ENCODE measurements around the gene SPATA9. TPM values are rescaled to one million over a fixed set of nuclear protein-coding genes. Genes with fewer than 3 reads are reported as not detected.

Gene SPATA9
- total and polyA plus RNA-seq, 2 of the 13 experiments (the other 11 are each of a cell fraction or from before 2014, with no cell fraction given): not detected

- TF ChIP-seq ZNF142 (CRISPR knock-in tag; IDR thresholded peaks at IDR 0.05) (no peak), ZC3H4 (CRISPR knock-in tag; IDR thresholded peaks at IDR 0.05; ENCODE audit: borderline replicate concordance) (no peak), TCF12 (IDR thresholded peaks at IDR 0.05) (no peak), TCF12 (CRISPR knock-in tag; IDR thresholded peaks at IDR 0.05) (no peak), NPAS2 (CRISPR knock-in tag; IDR thresholded peaks at IDR 0.05; ENCODE audit: borderline replicate concordance) (no peak), ATF1 (CRISPR knock-in tag; IDR thresholded peaks at IDR 0.05) (no peak), KDM3A (CRISPR knock-in tag; IDR thresholded peaks at IDR 0.05; ENCODE audit: low read depth) (no peak), AKAP8 (CRISPR knock-in tag; IDR thresholded peaks at IDR 0.05) (no peak), ZNF567 (CRISPR knock-in tag; IDR thresholded peaks at IDR 0.05; ENCODE audit: borderline replicate concordance) (no peak), ZNF607 (CRISPR knock-in tag; IDR thresholded peaks at IDR 0.05; ENCODE audit: borderline replicate concordance) (no peak), MYNN (CRISPR knock-in tag; IDR thresholded peaks at IDR 0.05; ENCODE audit: low read depth) (no peak), ZNF781 (CRISPR knock-in tag; IDR thresholded peaks at IDR 0.05; ENCODE audit: borderline replicate concordance, not compliant biosample characterization) (no peak)
Measured at GRCh38 chr5:95690333-95690732, 7.5 kb upstream of the SPATA9 start (continued).
